Subcutaneous adipose tissue (tissue), 4 donors: Measurements from ENCODE around the gene RUFY3. TPM values are rescaled to one million over a fixed set of nuclear protein-coding genes. Genes with fewer than 3 reads are reported as not detected.

Source experiments
- CTCF ChIP-seq: fragments of 450-650 bp; IDR thresholded peaks from one replicate; pipeline ENCODE4 v1.5.1; 2016; ENCODE audit warnings: low read depth, mild to moderate bottlenecking, control low read depth, antibody characterized with exemption, moderate library complexity
- total RNA-seq, 4 donors: library from RNA; depleted of rRNA; stranded (reverse); fragments of >200 nt; gene quantifications; one replicate each; pipeline ENCODE4 v1.1.0, GENCODE V29; 2016

The RUFY3 gene
- total RNA-seq, 4 donors from 2014 or later = 47.1 to 75.3 (median 58.6) TPM

GRCh38 chr4:70687392-70687791 is 34.4 kb upstream of the RUFY3 start:
- no peak for TF ChIP-seq CTCF

- no peak for TF ChIP-seq CTCF
These were observed 33.7 kb upstream of the RUFY3 start, which contains the start of gene UTP3 for GRCh38 chr4:70687821-70688794. Gene UTP3 (plus strand): TSS chr4:70688532. CDS start chr4:70688678, 146 bp downstream.

DNA sequence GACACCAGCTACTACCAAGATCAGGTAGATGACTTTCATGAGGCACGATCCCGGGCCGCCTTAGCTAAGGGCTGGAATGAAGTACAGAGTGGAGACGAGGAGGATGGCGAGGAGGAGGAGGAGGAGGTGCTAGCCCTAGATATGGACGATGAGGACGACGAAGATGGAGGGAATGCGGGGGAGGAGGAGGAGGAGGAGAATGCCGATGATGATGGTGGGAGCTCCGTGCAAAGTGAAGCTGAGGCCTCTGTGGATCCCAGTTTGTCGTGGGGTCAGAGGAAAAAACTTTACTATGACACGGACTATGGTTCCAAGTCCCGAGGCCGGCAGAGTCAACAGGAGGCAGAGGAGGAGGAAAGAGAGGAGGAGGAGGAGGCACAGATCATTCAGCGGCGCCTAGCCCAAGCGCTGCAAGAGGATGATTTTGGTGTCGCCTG is 33.0 kb upstream of the RUFY3 start:
- no peak for TF ChIP-seq CTCF

GRCh38 chr4:70691661-70692060 is 30.1 kb upstream of the RUFY3 start:
- no peak for TF ChIP-seq CTCF

DNA sequence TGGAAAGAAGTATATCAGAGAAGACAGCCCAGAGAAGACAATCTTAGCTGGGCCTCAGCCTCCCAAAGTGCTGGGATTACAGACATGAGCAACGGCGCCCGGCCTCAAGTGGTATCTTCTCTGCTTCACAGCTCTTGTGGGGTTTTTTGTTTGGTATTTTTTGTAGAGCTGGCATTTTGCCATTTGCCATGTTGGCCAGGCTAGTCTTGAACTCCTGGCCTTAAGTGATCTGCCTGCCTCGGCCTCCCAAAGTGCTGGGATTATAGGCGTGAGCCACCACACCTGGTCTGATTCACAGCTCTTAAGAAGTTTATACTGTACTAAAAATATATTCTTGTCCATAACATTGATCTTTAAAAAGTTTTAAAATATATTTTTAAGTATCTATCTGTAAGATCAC is 21.1 kb upstream of the RUFY3 start:
- TF ChIP-seq CTCF = no peak

GRCh38 chr4:70701271-70701670 is 20.5 kb upstream of the RUFY3 start:
- no peak for TF ChIP-seq CTCF

DNA sequence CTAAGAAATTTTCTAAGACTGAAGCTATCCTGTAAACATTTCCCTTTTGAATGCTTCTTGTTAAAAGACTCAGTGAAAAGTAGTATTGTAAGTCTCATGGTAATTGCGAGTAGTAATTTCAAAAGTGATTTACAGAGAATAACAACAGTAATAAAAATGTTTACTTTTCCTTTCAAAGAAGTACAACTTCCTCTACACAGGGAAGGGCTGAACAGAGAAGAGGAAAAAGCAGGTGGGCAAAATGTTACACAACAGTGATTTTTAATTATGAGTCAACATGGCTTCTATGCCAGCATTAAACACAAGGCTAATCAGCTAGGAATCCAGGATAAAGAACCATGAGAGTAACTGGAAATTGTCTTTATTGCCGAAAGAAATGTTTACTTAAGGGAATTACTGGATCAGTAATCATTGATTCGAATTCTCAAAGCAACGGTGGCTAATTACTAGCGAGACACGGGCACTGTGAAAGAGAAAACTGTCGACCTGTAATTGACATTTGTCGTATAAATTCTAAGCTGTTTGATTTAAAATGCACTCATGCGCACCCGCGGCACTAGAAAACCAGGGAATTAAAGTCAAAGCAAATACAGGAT is 18.0 kb upstream of the RUFY3 start:
- no peak for TF ChIP-seq CTCF
